ENCODE measurements around the gene AMER2.

DNA sequence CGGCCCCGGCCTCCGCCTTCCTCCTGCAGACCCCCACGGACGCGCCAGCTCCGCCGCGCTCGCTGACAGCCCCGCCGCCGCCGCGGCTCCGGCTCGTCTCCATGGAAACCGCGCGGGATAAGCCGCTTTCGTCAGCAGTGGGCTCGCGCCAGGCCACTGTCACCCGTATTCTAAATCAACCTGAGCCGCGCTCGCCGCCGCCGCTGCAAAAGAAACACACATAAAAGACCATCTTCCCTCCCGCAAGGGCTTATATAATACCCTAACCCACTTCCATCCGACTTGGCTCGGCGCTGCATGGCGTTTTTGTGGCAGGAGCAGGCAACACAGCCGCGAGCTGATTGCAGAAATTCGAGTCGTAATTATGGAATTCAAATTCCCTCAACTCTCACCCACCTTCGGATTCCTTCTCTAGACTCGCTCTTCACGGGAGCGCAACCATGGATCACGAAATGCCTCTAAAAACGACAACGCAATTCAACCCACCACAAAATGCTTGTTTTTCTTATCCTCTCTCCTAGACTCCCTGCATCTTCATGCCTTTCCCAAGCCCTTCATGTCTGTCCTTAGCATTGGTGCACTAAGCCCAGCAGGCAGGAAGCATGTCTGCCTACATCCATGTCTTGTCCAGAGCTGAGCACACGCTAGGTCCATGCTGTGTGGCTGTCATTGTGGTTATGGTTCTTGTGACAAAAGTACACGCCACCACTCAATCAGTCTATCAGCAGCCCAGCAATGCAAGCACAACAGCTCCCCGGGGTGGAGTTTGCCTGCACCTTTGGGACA, at the start of gene AMER2:
- TF ChIP-seq, protein P1, sequence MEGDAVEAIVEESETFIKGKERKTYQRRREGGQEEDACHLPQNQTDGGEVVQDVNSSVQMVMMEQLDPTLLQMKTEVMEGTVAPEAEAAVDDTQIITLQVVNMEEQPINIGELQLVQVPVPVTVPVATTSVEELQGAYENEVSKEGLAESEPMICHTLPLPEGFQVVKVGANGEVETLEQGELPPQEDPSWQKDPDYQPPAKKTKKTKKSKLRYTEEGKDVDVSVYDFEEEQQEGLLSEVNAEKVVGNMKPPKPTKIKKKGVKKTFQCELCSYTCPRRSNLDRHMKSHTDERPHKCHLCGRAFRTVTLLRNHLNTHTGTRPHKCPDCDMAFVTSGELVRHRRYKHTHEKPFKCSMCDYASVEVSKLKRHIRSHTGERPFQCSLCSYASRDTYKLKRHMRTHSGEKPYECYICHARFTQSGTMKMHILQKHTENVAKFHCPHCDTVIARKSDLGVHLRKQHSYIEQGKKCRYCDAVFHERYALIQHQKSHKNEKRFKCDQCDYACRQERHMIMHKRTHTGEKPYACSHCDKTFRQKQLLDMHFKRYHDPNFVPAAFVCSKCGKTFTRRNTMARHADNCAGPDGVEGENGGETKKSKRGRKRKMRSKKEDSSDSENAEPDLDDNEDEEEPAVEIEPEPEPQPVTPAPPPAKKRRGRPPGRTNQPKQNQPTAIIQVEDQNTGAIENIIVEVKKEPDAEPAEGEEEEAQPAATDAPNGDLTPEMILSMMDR (conservative IDR thresholded peaks at IDR 0.05) = no peak
- TF ChIP-seq ZFX (IDR thresholded peaks at IDR 0.05) = no peak

Data from C4-2B (cell line).